ENCODE results near the gene ZMYND10. TPM values are rescaled to one million over a fixed set of nuclear protein-coding genes. Genes with fewer than 3 reads are reported as not detected.

The ZMYND10 gene
- total and polyA plus RNA-seq, 2 donors (not counting 1 experiment from before 2014, with no cell fraction given): 0.32 to 0.83 TPM

GRCh38 chr3:50357481-50357880 is 11.9 kb upstream of the ZMYND10 start:
- Histone ChIP-seq H3K27ac (ENCODE audit: insufficient read depth, low read length) (no peak overlapping the region), H3K9ac (ENCODE audit: insufficient read depth, low read length) (peak overlapping the region; percentile 26), H3K36me3 (ENCODE audit: control insufficient read depth, insufficient read depth, low read length) (peaks cover 26% of the 10 kb centered on the region), H4K20me1 (ENCODE audit: control insufficient read depth, extremely low read depth, insufficient read depth, low read length) (no peaks in the 10 kb centered on the region), H3K4me3 (replicated peaks in 1 of 4; ENCODE audit: control extremely low read depth in 1 of 4, insufficient read depth in 1 of 4, low read depth in 3 of 4, low read length in 4 of 4) (peak overlapping the region; percentile 72 to 84 (median 73)), H3K4me1 (ENCODE audit: control insufficient read depth, extremely low read depth, insufficient read depth, low read length) (peaks cover 8% of the 10 kb centered on the region), H2AFZ (ENCODE audit: low read length) (no peak overlapping the region), H3K9me3 (ENCODE audit: control insufficient read depth, insufficient read depth, low read depth, low read length) (no peaks in the 10 kb centered on the region), H3K4me2 (ENCODE audit: extremely low read depth, insufficient read depth, low read length) (peak overlapping the region; percentile 99), H3K79me2 (ENCODE audit: control insufficient read depth, insufficient read depth, low read length) (peaks cover 47% of the 10 kb centered on the region), H3K27me3 (ENCODE audit: control insufficient read depth, insufficient read depth, low read length) (no peaks in the 10 kb centered on the region)
- no peak for TF ChIP-seq CTCF (conservative IDR thresholded peaks at IDR 0.05 in 1 of 2, IDR thresholded peaks at IDR 0.05 in 1 of 2; ENCODE audit: low read depth in 1 of 2, low read length in 2 of 2)
- no peak for TF ChIP-seq EZH2 (IDR thresholded peaks at IDR 0.05; ENCODE audit: low read length, missing control alignments)
- DNase-seq (ENCODE audit: low read depth in 2 of 2): no peak

- no peak overlapping the region for H2AFZ ChIP-seq (ENCODE audit: low read length)
- no peaks in the 10 kb centered on the region for H3K27me3 ChIP-seq (ENCODE audit: control insufficient read depth, insufficient read depth, low read length)
- peak overlapping the region; percentile 99 for H3K4me2 ChIP-seq (ENCODE audit: extremely low read depth, insufficient read depth, low read length)
- no peak overlapping the region for H3K9ac ChIP-seq (ENCODE audit: insufficient read depth, low read length)
- peak in 1 of 2 donors; percentile 23 for DNase-seq (ENCODE audit: low read depth in 2 of 2)
- H4K20me1 ChIP-seq (ENCODE audit: control insufficient read depth, extremely low read depth, insufficient read depth, low read length): no peaks in the 10 kb centered on the region
- H3K4me1 ChIP-seq (ENCODE audit: control insufficient read depth, extremely low read depth, insufficient read depth, low read length): peaks cover 8% of the 10 kb centered on the region
- H3K27ac ChIP-seq (ENCODE audit: insufficient read depth, low read length): no peak overlapping the region
- no peaks in the 10 kb centered on the region for H3K9me3 ChIP-seq (ENCODE audit: control insufficient read depth, insufficient read depth, low read depth, low read length)
- H3K79me2 ChIP-seq (ENCODE audit: control insufficient read depth, insufficient read depth, low read length): peaks cover 49% of the 10 kb centered on the region
- TF ChIP-seq EZH2 (IDR thresholded peaks at IDR 0.05; ENCODE audit: low read length, missing control alignments) (no peak), CTCF (conservative IDR thresholded peaks at IDR 0.05 in 1 of 2, IDR thresholded peaks at IDR 0.05 in 1 of 2; ENCODE audit: low read depth in 1 of 2, low read length in 2 of 2) (no peak)
- H3K4me3 ChIP-seq (replicated peaks in 1 of 4; ENCODE audit: control extremely low read depth in 1 of 4, insufficient read depth in 1 of 4, low read depth in 3 of 4, low read length in 4 of 4): peak overlapping the region; percentile 72 to 84 (median 73)
- H3K36me3 ChIP-seq (ENCODE audit: control insufficient read depth, insufficient read depth, low read length): peaks cover 26% of the 10 kb centered on the region
Observed at GRCh38 chr3:50356553-50356952, 11.0 kb upstream of the ZMYND10 start.

GRCh38 chr3:50355829-50356552 is 10.5 kb upstream of the ZMYND10 start:
- Histone ChIP-seq H3K79me2 (ENCODE audit: control insufficient read depth, insufficient read depth, low read length) (peaks cover 54% of the 10 kb centered on the region), H3K4me3 (replicated peaks in 1 of 4; ENCODE audit: control extremely low read depth in 1 of 4, insufficient read depth in 1 of 4, low read depth in 3 of 4, low read length in 4 of 4) (peak overlapping the region in 3 of 4 experiments; percentile 72 to 84 (median 73)), H3K4me1 (ENCODE audit: control insufficient read depth, extremely low read depth, insufficient read depth, low read length) (peaks cover 12% of the 10 kb centered on the region), H3K27ac (ENCODE audit: insufficient read depth, low read length) (no peak overlapping the region), H3K4me2 (ENCODE audit: extremely low read depth, insufficient read depth, low read length) (peak overlapping the region; percentile 99), H2AFZ (ENCODE audit: low read length) (no peak overlapping the region), H3K36me3 (ENCODE audit: control insufficient read depth, insufficient read depth, low read length) (peaks cover 26% of the 10 kb centered on the region), H3K27me3 (ENCODE audit: control insufficient read depth, insufficient read depth, low read length) (no peaks in the 10 kb centered on the region), H3K9ac (ENCODE audit: insufficient read depth, low read length) (no peak overlapping the region), H4K20me1 (ENCODE audit: control insufficient read depth, extremely low read depth, insufficient read depth, low read length) (no peaks in the 10 kb centered on the region), H3K9me3 (ENCODE audit: control insufficient read depth, insufficient read depth, low read depth, low read length) (no peaks in the 10 kb centered on the region)
- DNase-seq (ENCODE audit: low read depth in 2 of 2): no peak
- TF ChIP-seq CTCF (conservative IDR thresholded peaks at IDR 0.05 in 1 of 2, IDR thresholded peaks at IDR 0.05 in 1 of 2; ENCODE audit: low read depth in 1 of 2, low read length in 2 of 2): no peak
- no peak for TF ChIP-seq EZH2 (IDR thresholded peaks at IDR 0.05; ENCODE audit: low read length, missing control alignments)
